ENCODE data around the gene PPP1R16B.

DNA sequence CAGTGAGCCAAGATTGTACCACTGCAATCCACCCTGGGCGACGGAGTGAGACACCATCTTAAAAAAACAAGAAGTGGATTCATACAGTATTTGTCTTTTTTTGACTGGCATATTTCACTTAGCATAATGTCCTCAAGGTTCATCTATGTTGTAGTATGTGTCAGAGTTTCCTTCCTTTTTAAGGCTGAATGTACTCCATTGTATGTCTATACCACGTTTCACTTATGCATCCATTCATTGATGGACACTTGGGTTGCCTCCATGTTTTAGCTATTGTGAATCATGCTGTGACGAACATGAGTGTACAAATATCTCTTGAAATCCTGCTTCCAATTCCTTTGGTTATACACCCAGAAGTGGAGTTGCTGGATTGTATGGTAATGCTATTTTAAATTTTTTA lies 91.8 kb downstream of the PPP1R16B start:
- TF ChIP-seq, protein P1, sequence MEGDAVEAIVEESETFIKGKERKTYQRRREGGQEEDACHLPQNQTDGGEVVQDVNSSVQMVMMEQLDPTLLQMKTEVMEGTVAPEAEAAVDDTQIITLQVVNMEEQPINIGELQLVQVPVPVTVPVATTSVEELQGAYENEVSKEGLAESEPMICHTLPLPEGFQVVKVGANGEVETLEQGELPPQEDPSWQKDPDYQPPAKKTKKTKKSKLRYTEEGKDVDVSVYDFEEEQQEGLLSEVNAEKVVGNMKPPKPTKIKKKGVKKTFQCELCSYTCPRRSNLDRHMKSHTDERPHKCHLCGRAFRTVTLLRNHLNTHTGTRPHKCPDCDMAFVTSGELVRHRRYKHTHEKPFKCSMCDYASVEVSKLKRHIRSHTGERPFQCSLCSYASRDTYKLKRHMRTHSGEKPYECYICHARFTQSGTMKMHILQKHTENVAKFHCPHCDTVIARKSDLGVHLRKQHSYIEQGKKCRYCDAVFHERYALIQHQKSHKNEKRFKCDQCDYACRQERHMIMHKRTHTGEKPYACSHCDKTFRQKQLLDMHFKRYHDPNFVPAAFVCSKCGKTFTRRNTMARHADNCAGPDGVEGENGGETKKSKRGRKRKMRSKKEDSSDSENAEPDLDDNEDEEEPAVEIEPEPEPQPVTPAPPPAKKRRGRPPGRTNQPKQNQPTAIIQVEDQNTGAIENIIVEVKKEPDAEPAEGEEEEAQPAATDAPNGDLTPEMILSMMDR (IDR thresholded peaks at IDR 0.05 in 2 of 3, conservative IDR thresholded peaks at IDR 0.05 in 1 of 3; ENCODE audit: control insufficient read depth in 2 of 3, extremely low read depth in 1 of 3, insufficient read depth in 1 of 3, low read depth in 3 of 3, low read length in 3 of 3): no peak
- TF ChIP-seq CBFB (IDR thresholded peaks at IDR 0.05; ENCODE audit: low read depth) (no peak), IKZF1 (conservative IDR thresholded peaks at IDR 0.05) (no peak), RAD51 (IDR thresholded peaks at IDR 0.05) (no peak), ESRRA (IDR thresholded peaks at IDR 0.05; ENCODE audit: low read length) (no peak)
- TF ChIP-seq, protein P2, sequence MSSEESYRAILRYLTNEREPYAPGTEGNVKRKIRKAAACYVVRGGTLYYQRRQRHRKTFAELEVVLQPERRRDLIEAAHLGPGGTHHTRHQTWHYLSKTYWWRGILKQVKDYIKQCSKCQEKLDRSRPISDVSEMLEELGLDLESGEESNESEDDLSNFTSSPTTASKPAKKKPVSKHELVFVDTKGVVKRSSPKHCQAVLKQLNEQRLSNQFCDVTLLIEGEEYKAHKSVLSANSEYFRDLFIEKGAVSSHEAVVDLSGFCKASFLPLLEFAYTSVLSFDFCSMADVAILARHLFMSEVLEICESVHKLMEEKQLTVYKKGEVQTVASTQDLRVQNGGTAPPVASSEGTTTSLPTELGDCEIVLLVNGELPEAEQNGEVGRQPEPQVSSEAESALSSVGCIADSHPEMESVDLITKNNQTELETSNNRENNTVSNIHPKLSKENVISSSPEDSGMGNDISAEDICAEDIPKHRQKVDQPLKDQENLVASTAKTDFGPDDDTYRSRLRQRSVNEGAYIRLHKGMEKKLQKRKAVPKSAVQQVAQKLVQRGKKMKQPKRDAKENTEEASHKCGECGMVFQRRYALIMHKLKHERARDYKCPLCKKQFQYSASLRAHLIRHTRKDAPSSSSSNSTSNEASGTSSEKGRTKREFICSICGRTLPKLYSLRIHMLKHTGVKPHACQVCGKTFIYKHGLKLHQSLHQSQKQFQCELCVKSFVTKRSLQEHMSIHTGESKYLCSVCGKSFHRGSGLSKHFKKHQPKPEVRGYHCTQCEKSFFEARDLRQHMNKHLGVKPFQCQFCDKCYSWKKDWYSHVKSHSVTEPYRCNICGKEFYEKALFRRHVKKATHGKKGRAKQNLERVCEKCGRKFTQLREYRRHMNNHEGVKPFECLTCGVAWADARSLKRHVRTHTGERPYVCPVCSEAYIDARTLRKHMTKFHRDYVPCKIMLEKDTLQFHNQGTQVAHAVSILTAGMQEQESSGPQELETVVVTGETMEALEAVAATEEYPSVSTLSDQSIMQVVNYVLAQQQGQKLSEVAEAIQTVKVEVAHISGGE (CRISPR knock-in tag; IDR thresholded peaks at IDR 0.05): no peak
- TF ChIP-seq, protein P3, sequence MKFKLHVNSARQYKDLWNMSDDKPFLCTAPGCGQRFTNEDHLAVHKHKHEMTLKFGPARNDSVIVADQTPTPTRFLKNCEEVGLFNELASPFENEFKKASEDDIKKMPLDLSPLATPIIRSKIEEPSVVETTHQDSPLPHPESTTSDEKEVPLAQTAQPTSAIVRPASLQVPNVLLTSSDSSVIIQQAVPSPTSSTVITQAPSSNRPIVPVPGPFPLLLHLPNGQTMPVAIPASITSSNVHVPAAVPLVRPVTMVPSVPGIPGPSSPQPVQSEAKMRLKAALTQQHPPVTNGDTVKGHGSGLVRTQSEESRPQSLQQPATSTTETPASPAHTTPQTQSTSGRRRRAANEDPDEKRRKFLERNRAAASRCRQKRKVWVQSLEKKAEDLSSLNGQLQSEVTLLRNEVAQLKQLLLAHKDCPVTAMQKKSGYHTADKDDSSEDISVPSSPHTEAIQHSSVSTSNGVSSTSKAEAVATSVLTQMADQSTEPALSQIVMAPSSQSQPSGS (IDR thresholded peaks at IDR 0.05; ENCODE audit: low read length): no peak

All from GM12878 (cell line).